HepG2 (cell line): ENCODE data around the gene GARIN5A. TPM values are rescaled to one million over a fixed set of nuclear protein-coding genes. Genes with fewer than 3 reads are reported as not detected.

Experiments used
- ADNP ChIP-seq: sonication (generic); formaldehyde crosslinking; IDR thresholded peaks from 2 replicates; pipeline ENCODE4 v1.4.0; 2020; ENCODE audit warnings: missing genetic modification reagents
- ARID3A ChIP-seq: IDR thresholded peaks from 2 replicates; pipeline ENCODE4 v1.6.1; 2012; ENCODE audit warnings: low read depth, low read length, improper control_type of control experiment
- IKZF5 ChIP-seq: IDR thresholded peaks from 2 replicates; pipeline ENCODE4 v1.6.1; 2018; ENCODE audit warnings: missing genetic modification reagents, mild to moderate bottlenecking, missing compliant biosample characterization
- KDM4B ChIP-seq: sonication (generic); formaldehyde crosslinking; IDR thresholded peaks from 2 replicates; pipeline ENCODE4 v1.4.0; 2020; ENCODE audit warnings: missing genetic modification reagents
- TFDP1 ChIP-seq: IDR thresholded peaks from 2 replicates; pipeline ENCODE4 v1.6.1; 2016; ENCODE audit warnings: missing compliant biosample characterization, missing genetic modification reagents, borderline replicate concordance
- ZBTB34 ChIP-seq: sonication (generic); formaldehyde crosslinking; IDR thresholded peaks from 2 replicates; pipeline ENCODE4 v1.8.0; 2022; ENCODE audit warnings: mild to moderate bottlenecking, missing genetic modification reagents
- ZNF142 ChIP-seq: sonication (generic); formaldehyde crosslinking; IDR thresholded peaks from 2 replicates; pipeline ENCODE4 v1.4.0; 2020; ENCODE audit warnings: missing genetic modification reagents
- ZNF251 ChIP-seq: sonication (generic); formaldehyde crosslinking; IDR thresholded peaks from 2 replicates; pipeline ENCODE4 v1.9.0; 2021; ENCODE audit warnings: mild to moderate bottlenecking, missing genetic modification reagents
- ZNF280D ChIP-seq: sonication (generic); formaldehyde crosslinking; IDR thresholded peaks from 2 replicates; pipeline ENCODE4 v1.5.1; 2020; ENCODE audit warnings: mild to moderate bottlenecking, missing genetic modification reagents
- ZNF83 ChIP-seq: sonication (generic); formaldehyde crosslinking; IDR thresholded peaks from 2 replicates; pipeline ENCODE4 v1.4.0; 2020; ENCODE audit warnings: missing genetic modification reagents, mild to moderate bottlenecking, borderline replicate concordance
- polyA plus RNA-seq, 8 experiments: library from polyadenylated mRNA; depleted of rRNA in 3 of 8; stranded (reverse) in 7 of 8; unstranded in 1 of 8; fragments of >200 nt; fragmentation: Illumina TruSeq in 4 of 8; extraction: Trizol in 4 of 8; gene quantifications; 2 replicates each; pipeline versions ENCODE4 v1.2.1 to v1.2.3, GENCODE V29; 2011 to 2016; ENCODE audit warnings: low read depth in 4 of 8, missing spikeins in 1 of 8, mixed read lengths in 1 of 8; ENCODE audit not compliant: insufficient read depth in 1 of 8
- total RNA-seq, 5 experiments: library from RNA; depleted of rRNA; stranded (reverse); fragments of >200 nt; fragmentation: Illumina TruSeq; extraction: Trizol; gene quantifications; 2 replicates each; pipeline ENCODE4 v1.2.3, GENCODE V29; 2016; ENCODE audit warnings: low read depth in 1 of 5

Gene GARIN5A
- total and polyA plus RNA-seq, 2 of the 13 experiments (the other 11 are each of a cell fraction or from before 2014, with no cell fraction given) = not detected

GRCh38 chr19:50461066-50461875 lies 15.4 kb downstream of the GARIN5A start (continued):
- TF ChIP-seq IKZF5 = 0 out of 2 replicates have a peak, but pooled peaks have one; percentile 25
- TF ChIP-seq ZNF280D (CRISPR knock-in tag) = peak; percentile 28; the same call in 1 of the 2 replicates
- no peak for TF ChIP-seq ZNF83
- TF ChIP-seq KDM4B = no peak
- no peak for TF ChIP-seq TFDP1 (CRISPR knock-in tag)
- no peak for TF ChIP-seq ARID3A
- no peak for TF ChIP-seq ZNF142
- 0 out of 2 replicates have a peak, but pooled peaks have one; percentile 13 for TF ChIP-seq ADNP (CRISPR knock-in tag)
- TF ChIP-seq ZBTB34 = no peak
- no peak for TF ChIP-seq ZNF251 (CRISPR knock-in tag)
